Fibroblast of pulmonary artery (primary cell): Measurements from ENCODE around the gene ANKS1B.
"Not testable (repeated sequence)": the region's sequence is repeated elsewhere in the genome, so short reads cannot be mapped to it uniquely, and the experiment has no call there.

Source experiments
- DNase-seq: peaks from one replicate; pipeline ENCODE4 v3.0.0-alpha.2; 2010; ENCODE audit warnings: low read depth
- H3K4me3 ChIP-seq: replicated peaks from 2 replicates; pipeline ENCODE4 v1.5.1; 2011; ENCODE audit warnings: low read depth, mild to moderate bottlenecking, control low read depth, low read length, moderate library complexity
- CTCF ChIP-seq: IDR thresholded peaks from 2 replicates; pipeline ENCODE4 v1.5.1; 2011; ENCODE audit warnings: mild to moderate bottlenecking, control low read depth, low read length, inconsistent platforms; ENCODE audit errors: missing control alignments

The ANKS1B gene

GRCh38 chr12:99746538-99746937 lies 238.2 kb downstream of the ANKS1B start:
- TF ChIP-seq CTCF, result no peak
- DNase-seq, result no peak
- no peak overlapping the region for H3K4me3 ChIP-seq

- DNase-seq, result no peak
- H3K4me3 ChIP-seq, result no peak overlapping the region
- no peak for TF ChIP-seq CTCF
These were observed 238.8 kb downstream of the ANKS1B start for GRCh38 chr12:99745895-99746294.

GRCh38 chr12:99745121-99745520 lies 239.6 kb downstream of the ANKS1B start:
- H3K4me3 ChIP-seq, result no peak overlapping the region
- TF ChIP-seq CTCF, result no peak
- no peak for DNase-seq

GRCh38 chr12:99736760-99737269 lies 247.9 kb downstream of the ANKS1B start:
- no peak for DNase-seq
- H3K4me3 ChIP-seq, result no peak overlapping the region
- no peak for TF ChIP-seq CTCF

- DNase-seq, result no peak
- TF ChIP-seq CTCF, result no peak
- H3K4me3 ChIP-seq, result no peak overlapping the region
These were observed 252.6 kb downstream of the ANKS1B start for GRCh38 chr12:99732131-99732530.

GRCh38 chr12:99722690-99723486 lies 261.8 kb downstream of the ANKS1B start:
- no peak for DNase-seq
- no peak for TF ChIP-seq CTCF
- no peak overlapping the region for H3K4me3 ChIP-seq

- no peak overlapping the region for H3K4me3 ChIP-seq
- DNase-seq, result no peak
- no peak for TF ChIP-seq CTCF
These were observed 262.9 kb downstream of the ANKS1B start for GRCh38 chr12:99721715-99722275.

GRCh38 chr12:99720083-99720465 lies 264.7 kb downstream of the ANKS1B start:
- not testable (repeated sequence) for H3K4me3 ChIP-seq, DNase-seq

- H3K4me3 ChIP-seq, DNase-seq: not testable (repeated sequence)
These were observed 265.2 kb downstream of the ANKS1B start for GRCh38 chr12:99719411-99720082.
